ENCODE data around the gene LRRC49. TPM values are rescaled to one million over a fixed set of nuclear protein-coding genes. Genes with fewer than 3 reads are reported as not detected.

The LRRC49 gene
- total and polyA plus RNA-seq, 2 of the 4 experiments (the other 2 are of a cell fraction): 8.6 to 16.8 TPM

DNA sequence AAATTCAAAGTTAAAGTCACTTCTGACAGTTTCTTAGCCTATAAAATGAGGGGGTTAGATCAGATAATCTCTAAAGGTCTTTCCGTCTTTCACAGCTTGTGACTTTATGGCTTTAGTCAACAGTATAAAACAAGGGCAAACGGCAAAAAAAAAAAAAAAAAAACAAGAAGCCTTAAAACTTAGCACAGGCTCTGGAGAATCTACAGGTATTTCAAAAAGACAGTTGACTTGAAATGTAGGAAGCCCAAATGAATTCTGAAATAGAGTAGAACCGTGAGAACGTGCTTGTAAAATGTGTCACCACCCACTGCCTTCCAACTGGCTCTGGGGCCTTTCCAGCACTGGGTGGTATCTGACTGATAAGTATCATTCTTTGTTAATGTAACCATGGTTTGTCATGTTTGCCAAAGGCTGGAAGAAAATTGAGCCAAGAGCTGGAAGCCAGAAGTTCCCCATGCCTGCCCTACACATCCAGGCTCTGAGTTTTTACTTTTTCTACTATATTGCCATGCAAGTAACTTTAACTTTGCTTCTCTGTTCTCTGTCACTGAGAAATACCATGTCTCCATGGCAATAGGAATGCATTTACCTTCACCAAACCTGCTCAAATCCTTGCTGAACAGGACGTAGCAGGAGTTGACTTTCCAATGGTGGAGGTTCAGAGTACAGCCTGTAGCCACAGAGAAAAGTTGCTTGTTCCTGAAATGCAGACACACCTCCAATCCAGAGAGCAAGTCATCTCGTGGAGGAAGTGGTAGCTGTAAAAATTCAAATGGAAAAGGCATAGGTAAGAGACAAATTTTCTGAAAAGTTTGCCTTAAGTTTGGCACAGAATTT lies 186.8 kb downstream of the LRRC49 start:
- POLR2A ChIA-PET (ENCODE audit: unreplicated experiment): no interaction called here
- Histone ChIP-seq H3K4me3 (ENCODE audit: insufficient read depth, low read depth, low read length) (no peak overlapping the region), H3K27ac (ENCODE audit: insufficient read depth, low read length) (peak overlapping the region; percentile 42; the same call in 1 of the 2 replicates), H2AK9ac (replicated peaks; ENCODE audit: low read depth, low read length, poor library complexity) (peak overlapping the region; percentile 33), H4K8ac (ENCODE audit: low read depth in 2 of 2, low read length in 2 of 2) (peak overlapping the region; percentile 23 to 78; a peak in 3 of 4 replicates), H4K20me1 (ENCODE audit: insufficient read depth, low read length) (no peaks in the 10 kb centered on the region), H3K79me1 (ENCODE audit: low read depth in 1 of 2, low read length in 2 of 2) (no peaks in the 10 kb centered on the region), H3K4ac (ENCODE audit: low read depth, low read length) (peak overlapping the region; percentile 84), H3K56ac (ENCODE audit: extremely low read depth, insufficient read depth, low read length) (no peak overlapping the region), H4K91ac (ENCODE audit: insufficient read depth, low read depth, low read length) (peak overlapping the region; percentile 79), H3K18ac (ENCODE audit: low read depth, low read length) (peak overlapping the region; percentile 75), H2BK15ac (ENCODE audit: low read depth, low read length) (peak overlapping the region; percentile 46), H3K36me3 (ENCODE audit: control insufficient read depth, insufficient read depth, low read length) (no peaks in the 10 kb centered on the region), H3K9me3 (ENCODE audit: control insufficient read depth, insufficient read depth, low read length) (no peaks in the 10 kb centered on the region; the same call in 1 of the 2 replicates), H4K5ac (ENCODE audit: low read depth, low read length) (peak overlapping the region; percentile 52; the same call in 1 of the 2 replicates), H2BK120ac (ENCODE audit: low read depth, low read length) (peak overlapping the region; percentile 83), H2BK20ac (ENCODE audit: low read depth, low read length) (peak overlapping the region; percentile 66; the same call in 1 of the 2 replicates), H2AFZ (replicated peaks; ENCODE audit: low read length, poor library complexity) (no peak overlapping the region), H3K23ac (ENCODE audit: low read depth, low read length) (no peak overlapping the region), H3K27me3 (ENCODE audit: control insufficient read depth, insufficient read depth, low read length) (no peaks in the 10 kb centered on the region), H3K4me1 (ENCODE audit: control insufficient read depth, insufficient read depth, low read length) (peaks cover 15% of the 10 kb centered on the region), H3K9ac (ENCODE audit: low read depth, low read length) (no peak overlapping the region), H2BK5ac (ENCODE audit: low read depth, low read length, poor library complexity, severe bottlenecking) (peak overlapping the region; percentile 76), H2AK5ac (ENCODE audit: low read depth, low read length) (peak overlapping the region; percentile 81), H3K9me1 (ENCODE audit: insufficient read depth, low read length) (peaks cover 9% of the 10 kb centered on the region), H3K4me2 (ENCODE audit: low read depth, low read length) (peak overlapping the region; percentile 41; the same call in 1 of the 2 replicates), H3K14ac (replicated peaks; ENCODE audit: low read depth, low read length) (peak overlapping the region; percentile 76)
- DNase-seq (peak; percentile 90), ATAC-seq (ENCODE audit: low read depth) (no peak)
- intact Hi-C loops (cut with micrococcal nuclease): loop anchor here (5.0 kb wide), 1 partner anchor 37 kb away; no protein-coding TSS in a partner anchor
- WGBS, 2 experiments (ENCODE audit: extremely low coverage in 2 of 2, insufficient read length in 1 of 2): no CpG with 5 or more reads among the region's 6 CpGs
- TF ChIP-seq POLR2A (IDR thresholded peaks at IDR 0.05; ENCODE audit: low read depth, low read length): no peak
- no peak for TF ChIP-seq MAFK (IDR thresholded peaks at IDR 0.05; ENCODE audit: low read depth, low read length)
- no peak; the same call in 1 of the 2 replicates for TF ChIP-seq BHLHE40 (IDR thresholded peaks at IDR 0.05; ENCODE audit: low read depth, low read length)
- TF ChIP-seq CEBPB (IDR thresholded peaks at IDR 0.05; ENCODE audit: low read depth, low read length): no peak
- TF ChIP-seq RFX5 (IDR thresholded peaks at IDR 0.05; ENCODE audit: low read depth, low read length): no peak
- TF ChIP-seq, protein P1, sequence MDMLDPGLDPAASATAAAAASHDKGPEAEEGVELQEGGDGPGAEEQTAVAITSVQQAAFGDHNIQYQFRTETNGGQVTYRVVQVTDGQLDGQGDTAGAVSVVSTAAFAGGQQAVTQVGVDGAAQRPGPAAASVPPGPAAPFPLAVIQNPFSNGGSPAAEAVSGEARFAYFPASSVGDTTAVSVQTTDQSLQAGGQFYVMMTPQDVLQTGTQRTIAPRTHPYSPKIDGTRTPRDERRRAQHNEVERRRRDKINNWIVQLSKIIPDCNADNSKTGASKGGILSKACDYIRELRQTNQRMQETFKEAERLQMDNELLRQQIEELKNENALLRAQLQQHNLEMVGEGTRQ (IDR thresholded peaks at IDR 0.05; ENCODE audit: low read depth, low read length): no peak
- dilution Hi-C loops (cut with HindIII; ENCODE audit: low sequenced_read_pairs, unreplicated experiment): no loop called here
- CTCF ChIA-PET: interaction anchor here (0.6 kb wide), 1 partner anchor 664 kb away, joined by 3 read pairs; no protein-coding TSS in a partner anchor
- in situ Hi-C loops (cut with MboI; ENCODE audit: low sequenced_read_pairs): no loop called here
- no TSS peak for BruUV-seq (replicated peaks)

All from IMR-90 (cell line).